Measurements from ENCODE around the gene TPM3. TPM values are rescaled to one million over a fixed set of nuclear protein-coding genes. Genes with fewer than 3 reads are reported as not detected.

The TPM3 gene
- polyA plus RNA-seq, 2 donors, result 88.1 to 178 TPM

DNA sequence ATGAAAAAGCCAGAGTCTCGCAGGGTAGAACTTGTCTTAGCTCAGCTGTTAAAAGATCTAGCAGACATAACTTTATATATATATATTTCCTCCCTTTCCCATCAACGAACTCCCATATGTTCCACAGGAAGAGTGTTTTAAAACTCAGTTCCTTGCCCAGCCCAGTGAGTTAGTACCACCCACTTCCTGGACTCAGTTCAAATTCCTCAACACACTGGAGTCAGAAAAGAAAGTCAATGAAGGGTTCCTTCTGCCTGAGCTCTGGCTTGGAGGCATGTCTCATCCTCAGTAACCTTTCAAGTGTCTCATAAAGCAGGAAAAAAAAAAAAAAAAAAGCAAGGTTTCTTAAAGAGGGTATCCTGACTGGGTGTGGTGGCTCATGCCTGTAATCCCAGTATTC is 15.6 kb downstream of the TPM3 start:
- 36 to 46% methylated on average over 2 of the region's 2 CpGs for WGBS, 2 donors
- Histone ChIP-seq H3K4me1 (ENCODE audit: control insufficient read depth in 2 of 2, insufficient read depth in 2 of 2, low read length in 1 of 2) (peaks cover 6 to 9% of the 10 kb centered on the region in 2 donors), H3K36me3 (ENCODE audit: control insufficient read depth in 2 of 2, insufficient read depth in 2 of 2, low read length in 1 of 2) (peaks cover 7 to 8% of the 10 kb centered on the region in 2 donors)

DNA sequence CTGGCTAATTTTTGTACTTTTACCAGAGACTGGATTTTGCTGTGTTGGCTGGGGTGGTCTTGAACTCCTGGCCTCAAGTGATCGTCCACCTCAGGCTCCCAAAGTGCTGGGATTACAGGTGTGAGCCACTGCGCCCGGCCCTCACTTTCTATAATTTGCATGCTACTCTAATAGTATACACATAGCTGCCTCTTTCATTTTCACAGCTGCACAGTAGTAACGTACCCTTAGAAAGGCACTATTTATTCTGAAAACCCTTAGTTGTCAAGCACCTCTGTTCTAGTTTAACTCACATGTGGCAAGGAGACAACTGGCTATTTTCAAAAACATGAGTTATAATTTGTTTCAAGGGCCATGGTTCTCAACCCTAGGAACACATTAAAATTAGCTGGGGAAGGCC is 17.2 kb downstream of the TPM3 start:
- Histone ChIP-seq H3K27ac (ENCODE audit: low read depth in 2 of 2, low read length in 1 of 2) (no peak overlapping the region), H3K4me1 (ENCODE audit: control insufficient read depth in 2 of 2, insufficient read depth in 2 of 2, low read length in 1 of 2) (peaks cover 6 to 9% of the 10 kb centered on the region in 2 donors), H3K36me3 (ENCODE audit: control insufficient read depth in 2 of 2, insufficient read depth in 2 of 2, low read length in 1 of 2) (peaks cover 14 to 17% of the 10 kb centered on the region in 2 donors), H3K27me3 (ENCODE audit: control insufficient read depth in 1 of 2, insufficient read depth in 2 of 2, low read length in 2 of 2) (no peaks in the 10 kb centered on the region), H3K9me3 (ENCODE audit: control insufficient read depth in 2 of 2, insufficient read depth in 1 of 2, low read depth in 1 of 2, low read length in 1 of 2) (no peaks in the 10 kb centered on the region), H3K4me3 (ENCODE audit: low read depth in 1 of 2, low read length in 2 of 2) (no peak overlapping the region)
- WGBS, 2 donors, result 90 to 95% methylated on average over 4 of the region's 4 CpGs

More for the DNA sequence above, 15.6 kb downstream of the TPM3 start:
- no peak overlapping the region for H3K4me3 ChIP-seq (ENCODE audit: low read depth in 1 of 2, low read length in 2 of 2)
- no peaks in the 10 kb centered on the region for H3K9me3 ChIP-seq (ENCODE audit: control insufficient read depth in 2 of 2, insufficient read depth in 1 of 2, low read depth in 1 of 2, low read length in 1 of 2)
- no peaks in the 10 kb centered on the region for H3K27me3 ChIP-seq (ENCODE audit: control insufficient read depth in 1 of 2, insufficient read depth in 2 of 2, low read length in 2 of 2)
- H3K27ac ChIP-seq (ENCODE audit: low read depth in 2 of 2, low read length in 1 of 2), result peak overlapping the region in 1 of 2 donors; percentile 52

DNA sequence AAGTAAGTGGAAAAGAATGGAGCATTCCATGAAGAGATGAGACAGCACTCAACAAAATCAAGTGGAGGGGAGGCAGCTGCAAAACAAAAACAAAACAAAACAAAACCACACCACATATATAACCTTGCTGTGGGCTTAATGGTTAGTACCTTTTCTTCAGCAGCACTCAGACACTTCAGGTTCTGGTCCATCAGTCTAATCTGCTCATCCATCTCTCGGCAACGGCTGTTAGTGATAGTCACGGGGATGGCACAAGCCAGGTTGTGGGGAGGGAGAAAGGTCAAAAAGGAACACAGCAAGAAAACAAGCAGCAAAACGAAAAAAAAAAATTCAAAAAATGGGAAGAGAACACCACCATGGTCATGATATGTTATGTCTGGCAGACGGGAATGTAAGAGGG is 20.0 kb downstream of the TPM3 start:
- H3K4me3 ChIP-seq (ENCODE audit: low read depth in 1 of 2, low read length in 2 of 2), result no peak overlapping the region
- H3K36me3 ChIP-seq (ENCODE audit: control insufficient read depth in 2 of 2, insufficient read depth in 2 of 2, low read length in 1 of 2), result peaks cover 24 to 27% of the 10 kb centered on the region in 2 donors
- 90 to 91% methylated on average over 5 of the region's 5 CpGs for WGBS, 2 donors
- H3K27me3 ChIP-seq (ENCODE audit: control insufficient read depth in 1 of 2, insufficient read depth in 2 of 2, low read length in 2 of 2), result no peaks in the 10 kb centered on the region
- H3K27ac ChIP-seq (ENCODE audit: low read depth in 2 of 2, low read length in 1 of 2), result no peak overlapping the region
- peaks cover 0 to 2% of the 10 kb centered on the region in 2 donors for H3K4me1 ChIP-seq (ENCODE audit: control insufficient read depth in 2 of 2, insufficient read depth in 2 of 2, low read length in 1 of 2)
- no peaks in the 10 kb centered on the region for H3K9me3 ChIP-seq (ENCODE audit: control insufficient read depth in 2 of 2, insufficient read depth in 1 of 2, low read depth in 1 of 2, low read length in 1 of 2)

DNA sequence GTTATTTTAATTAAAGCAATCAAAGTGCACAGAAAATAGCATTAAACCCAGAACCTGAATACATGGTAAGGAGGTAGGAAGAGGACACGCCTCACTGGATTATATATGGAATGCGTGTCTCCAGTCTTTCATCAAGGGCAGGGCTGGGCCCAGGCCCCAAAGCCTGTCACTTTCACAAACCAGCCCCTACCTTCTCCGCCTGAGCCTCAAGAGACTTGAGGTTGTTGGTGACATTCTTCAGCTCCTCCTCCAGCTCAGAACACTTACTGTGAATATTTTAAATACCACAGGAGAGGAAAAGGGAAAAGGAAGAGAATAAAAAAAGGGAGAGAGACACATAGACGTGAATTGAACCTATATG is 20.7 kb downstream of the TPM3 start:
- Histone ChIP-seq H3K4me3 (ENCODE audit: low read depth in 1 of 2, low read length in 2 of 2) (no peak overlapping the region), H3K27ac (ENCODE audit: low read depth in 2 of 2, low read length in 1 of 2) (peak overlapping the region in 1 of 2 donors; percentile 36), H3K27me3 (ENCODE audit: control insufficient read depth in 1 of 2, insufficient read depth in 2 of 2, low read length in 2 of 2) (no peaks in the 10 kb centered on the region), H3K9me3 (ENCODE audit: control insufficient read depth in 2 of 2, insufficient read depth in 1 of 2, low read depth in 1 of 2, low read length in 1 of 2) (no peaks in the 10 kb centered on the region), H3K36me3 (ENCODE audit: control insufficient read depth in 2 of 2, insufficient read depth in 2 of 2, low read length in 1 of 2) (peaks cover 24 to 29% of the 10 kb centered on the region in 2 donors), H3K4me1 (ENCODE audit: control insufficient read depth in 2 of 2, insufficient read depth in 2 of 2, low read length in 1 of 2) (peaks cover 0 to 2% of the 10 kb centered on the region in 2 donors)
- 86 to 90% methylated on average over 4 of the region's 4 CpGs for WGBS, 2 donors

DNA sequence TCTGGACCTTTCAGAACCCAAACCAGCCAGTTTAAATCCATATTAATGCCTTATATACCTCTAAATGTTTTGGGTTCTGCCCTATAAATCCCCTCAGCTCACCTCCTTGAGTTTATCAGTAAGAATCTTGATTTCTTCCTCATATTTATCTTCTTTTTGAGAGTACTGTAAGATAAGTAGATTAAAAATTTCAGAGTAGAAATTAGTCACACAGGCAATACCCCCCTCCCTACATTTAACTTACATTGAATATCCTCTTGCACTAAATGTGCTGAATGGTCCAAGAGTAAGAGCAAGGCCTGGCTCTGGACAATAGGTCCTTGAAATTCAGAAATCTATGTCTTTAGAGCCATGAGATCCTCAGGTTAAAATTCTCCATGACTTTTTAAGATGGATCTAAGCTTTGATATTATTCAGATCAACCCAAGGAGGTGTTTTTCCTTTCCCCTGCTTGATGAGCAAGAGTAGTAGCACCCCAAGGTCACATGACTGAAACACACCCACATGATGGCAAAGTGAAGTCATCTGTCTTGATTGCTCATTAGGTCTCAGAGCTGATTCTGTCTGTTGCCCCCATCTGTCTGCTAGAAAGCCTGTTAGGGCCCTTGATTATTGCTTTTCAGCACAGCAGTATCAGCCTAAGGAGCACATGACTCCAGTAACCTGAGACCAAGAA is 21.2 kb downstream of the TPM3 start:
- Histone ChIP-seq H3K27me3 (ENCODE audit: control insufficient read depth in 1 of 2, insufficient read depth in 2 of 2, low read length in 2 of 2) (no peaks in the 10 kb centered on the region), H3K27ac (ENCODE audit: low read depth in 2 of 2, low read length in 1 of 2) (no peak overlapping the region), H3K36me3 (ENCODE audit: control insufficient read depth in 2 of 2, insufficient read depth in 2 of 2, low read length in 1 of 2) (peaks cover 24 to 28% of the 10 kb centered on the region in 2 donors), H3K4me3 (ENCODE audit: low read depth in 1 of 2, low read length in 2 of 2) (no peak overlapping the region), H3K4me1 (ENCODE audit: control insufficient read depth in 2 of 2, insufficient read depth in 2 of 2, low read length in 1 of 2) (peaks cover 0 to under 1% of the 10 kb centered on the region in 2 donors), H3K9me3 (ENCODE audit: control insufficient read depth in 2 of 2, insufficient read depth in 1 of 2, low read depth in 1 of 2, low read length in 1 of 2) (no peaks in the 10 kb centered on the region)

DNA sequence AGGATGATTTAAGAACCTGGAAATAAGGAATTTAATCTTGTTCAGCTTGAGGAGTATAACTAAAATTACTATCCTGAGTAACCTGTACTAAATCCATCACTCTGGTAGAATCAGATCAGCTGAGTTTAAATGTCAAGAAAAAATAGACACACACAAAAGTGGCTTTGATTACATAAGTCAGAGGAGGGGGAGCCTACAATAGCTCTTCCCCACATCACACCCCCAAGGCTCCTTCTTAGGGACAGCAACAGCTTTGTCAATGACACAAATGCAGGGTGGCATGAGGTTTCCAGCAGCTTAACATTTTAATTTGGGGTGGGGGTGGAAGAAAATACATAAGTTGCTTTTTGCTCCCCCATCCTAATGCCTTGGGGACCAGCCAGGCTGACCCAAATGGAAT is 24.4 kb downstream of the TPM3 start:
- H3K4me3 ChIP-seq (ENCODE audit: low read depth in 1 of 2, low read length in 2 of 2), result no peak overlapping the region
- H3K9me3 ChIP-seq (ENCODE audit: control insufficient read depth in 2 of 2, insufficient read depth in 1 of 2, low read depth in 1 of 2, low read length in 1 of 2), result no peaks in the 10 kb centered on the region
- peaks cover 20 to 29% of the 10 kb centered on the region in 2 donors for H3K36me3 ChIP-seq (ENCODE audit: control insufficient read depth in 2 of 2, insufficient read depth in 2 of 2, low read length in 1 of 2)
- no peaks in the 10 kb centered on the region for H3K4me1 ChIP-seq (ENCODE audit: control insufficient read depth in 2 of 2, insufficient read depth in 2 of 2, low read length in 1 of 2)
- H3K27me3 ChIP-seq (ENCODE audit: control insufficient read depth in 1 of 2, insufficient read depth in 2 of 2, low read length in 2 of 2), result no peaks in the 10 kb centered on the region
- no peak overlapping the region for H3K27ac ChIP-seq (ENCODE audit: low read depth in 2 of 2, low read length in 1 of 2)

DNA sequence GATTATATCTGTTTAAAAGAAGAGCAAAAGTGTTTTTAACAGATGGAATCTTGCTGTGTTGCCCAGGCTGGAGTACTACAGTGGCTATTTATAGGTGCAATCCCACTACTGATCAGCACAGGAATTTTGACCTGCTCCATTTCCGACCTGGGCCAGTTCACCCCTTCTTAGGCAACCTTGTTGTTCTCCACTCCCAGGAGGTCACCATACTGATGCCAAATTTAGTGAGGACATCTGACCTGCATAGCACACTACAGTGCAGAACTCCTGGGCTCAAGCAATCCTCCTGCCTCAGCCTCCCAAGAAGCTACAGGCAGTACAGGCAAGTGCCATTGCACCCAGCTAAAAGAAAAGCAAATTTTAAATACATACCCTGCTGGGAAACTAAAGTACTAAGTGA is 25.7 kb downstream of the TPM3 start:
- no peaks in the 10 kb centered on the region for H3K27me3 ChIP-seq (ENCODE audit: control insufficient read depth in 1 of 2, insufficient read depth in 2 of 2, low read length in 2 of 2)
- H3K9me3 ChIP-seq (ENCODE audit: control insufficient read depth in 2 of 2, insufficient read depth in 1 of 2, low read depth in 1 of 2, low read length in 1 of 2), result no peaks in the 10 kb centered on the region
- H3K4me3 ChIP-seq (ENCODE audit: low read depth in 1 of 2, low read length in 2 of 2), result no peak overlapping the region
- no peaks in the 10 kb centered on the region for H3K4me1 ChIP-seq (ENCODE audit: control insufficient read depth in 2 of 2, insufficient read depth in 2 of 2, low read length in 1 of 2)
- H3K27ac ChIP-seq (ENCODE audit: low read depth in 2 of 2, low read length in 1 of 2), result no peak overlapping the region
- WGBS, 2 donors, result 88 to 93% methylated on average over 1 of the region's 1 CpG
- peaks cover 16 to 24% of the 10 kb centered on the region in 2 donors for H3K36me3 ChIP-seq (ENCODE audit: control insufficient read depth in 2 of 2, insufficient read depth in 2 of 2, low read length in 1 of 2)

DNA sequence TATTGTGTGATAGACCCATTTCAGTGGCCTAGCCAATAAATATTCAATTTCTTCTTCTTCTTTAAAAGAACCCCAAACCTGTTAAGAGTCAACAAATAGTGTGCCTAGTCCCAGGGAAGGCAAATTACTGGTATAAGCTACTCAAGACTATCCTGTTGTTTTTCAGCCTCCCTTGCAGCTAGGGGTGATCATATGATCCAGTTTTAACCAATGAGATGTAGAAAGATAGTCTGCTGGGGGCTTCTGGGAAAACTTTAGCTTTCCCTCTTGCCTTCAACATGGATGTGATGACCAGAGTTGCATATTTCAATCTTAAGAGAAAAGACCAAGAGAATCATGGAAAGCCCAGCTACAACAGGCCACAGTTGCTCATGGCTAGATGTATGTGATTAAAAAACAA is 32.3 kb downstream of the TPM3 start:
- Histone ChIP-seq H3K4me3 (ENCODE audit: low read depth in 1 of 2, low read length in 2 of 2) (no peak overlapping the region), H3K27ac (ENCODE audit: low read depth in 2 of 2, low read length in 1 of 2) (no peak overlapping the region), H3K27me3 (ENCODE audit: control insufficient read depth in 1 of 2, insufficient read depth in 2 of 2, low read length in 2 of 2) (no peaks in the 10 kb centered on the region), H3K36me3 (ENCODE audit: control insufficient read depth in 2 of 2, insufficient read depth in 2 of 2, low read length in 1 of 2) (peaks cover 3 to 7% of the 10 kb centered on the region in 2 donors), H3K9me3 (ENCODE audit: control insufficient read depth in 2 of 2, insufficient read depth in 1 of 2, low read depth in 1 of 2, low read length in 1 of 2) (no peaks in the 10 kb centered on the region), H3K4me1 (ENCODE audit: control insufficient read depth in 2 of 2, insufficient read depth in 2 of 2, low read length in 1 of 2) (no peaks in the 10 kb centered on the region)

DNA sequence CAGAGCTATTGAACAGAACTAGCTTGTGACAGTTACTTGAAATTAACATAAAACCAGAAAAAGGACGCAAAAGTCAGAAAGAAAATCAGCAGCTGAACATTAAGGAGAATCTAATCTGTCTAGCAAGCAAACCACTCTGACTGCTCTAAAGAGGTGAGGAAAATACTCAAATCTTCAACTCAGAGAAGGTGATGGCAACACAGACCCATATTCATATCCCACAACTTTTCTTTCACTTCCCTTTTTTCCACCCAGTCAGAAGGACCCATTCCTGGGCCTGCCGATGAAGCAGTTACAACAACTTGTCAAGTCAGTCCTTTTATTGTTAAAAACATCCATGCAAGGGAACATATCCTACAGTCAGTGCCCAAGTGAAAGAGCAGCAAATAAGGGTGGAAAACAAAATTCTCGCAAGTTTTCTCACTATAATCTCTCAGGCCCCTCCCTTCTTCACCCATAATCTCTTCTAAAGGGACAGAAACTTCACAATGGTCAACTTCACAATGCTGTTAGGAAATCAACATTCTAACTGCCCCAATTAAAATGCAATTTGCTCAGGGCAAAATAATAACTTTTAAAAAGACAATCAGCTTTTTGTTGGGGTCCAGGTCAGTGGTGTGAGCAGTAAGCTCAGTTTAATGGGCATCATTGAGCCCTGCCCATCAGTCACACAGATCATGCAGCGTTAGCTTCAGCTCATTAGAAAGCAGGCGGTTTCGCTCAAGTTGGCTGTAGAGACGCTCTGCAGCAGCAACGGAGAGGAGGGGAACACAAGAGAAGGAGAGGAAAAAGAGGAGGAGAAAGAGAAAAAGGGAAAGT is 33.4 kb downstream of the TPM3 start:
- Histone ChIP-seq H3K4me1 (ENCODE audit: control insufficient read depth in 2 of 2, insufficient read depth in 2 of 2, low read length in 1 of 2) (no peaks in the 10 kb centered on the region), H3K27ac (ENCODE audit: low read depth in 2 of 2, low read length in 1 of 2) (no peak overlapping the region), H3K36me3 (ENCODE audit: control insufficient read depth in 2 of 2, insufficient read depth in 2 of 2, low read length in 1 of 2) (peaks cover 6 to 7% of the 10 kb centered on the region in 2 donors), H3K4me3 (ENCODE audit: low read depth in 1 of 2, low read length in 2 of 2) (no peak overlapping the region), H3K27me3 (ENCODE audit: control insufficient read depth in 1 of 2, insufficient read depth in 2 of 2, low read length in 2 of 2) (no peaks in the 10 kb centered on the region), H3K9me3 (ENCODE audit: control insufficient read depth in 2 of 2, insufficient read depth in 1 of 2, low read depth in 1 of 2, low read length in 1 of 2) (no peaks in the 10 kb centered on the region)
- 84 to 85% methylated on average over 8 of the region's 8 CpGs for WGBS, 2 donors

All from esophagus (tissue), 2 donors.